Stimulated activated CD4-positive, alpha-beta T cell treated with anti-CD3 and anti-CD28 coated beads, Interleukin-4, amount 100 ng/mL, for 1 hour (primary cell): Measurements from ENCODE around the gene FGFR1OP2.
"Not testable (repeated sequence)": the region's sequence is repeated elsewhere in the genome, so short reads cannot be mapped to it uniquely, and the experiment has no call there.

Experiments
- DNase-seq: peaks from one replicate; pipeline ENCODE4 v3.0.0-alpha.2; 2020

The FGFR1OP2 gene

DNA sequence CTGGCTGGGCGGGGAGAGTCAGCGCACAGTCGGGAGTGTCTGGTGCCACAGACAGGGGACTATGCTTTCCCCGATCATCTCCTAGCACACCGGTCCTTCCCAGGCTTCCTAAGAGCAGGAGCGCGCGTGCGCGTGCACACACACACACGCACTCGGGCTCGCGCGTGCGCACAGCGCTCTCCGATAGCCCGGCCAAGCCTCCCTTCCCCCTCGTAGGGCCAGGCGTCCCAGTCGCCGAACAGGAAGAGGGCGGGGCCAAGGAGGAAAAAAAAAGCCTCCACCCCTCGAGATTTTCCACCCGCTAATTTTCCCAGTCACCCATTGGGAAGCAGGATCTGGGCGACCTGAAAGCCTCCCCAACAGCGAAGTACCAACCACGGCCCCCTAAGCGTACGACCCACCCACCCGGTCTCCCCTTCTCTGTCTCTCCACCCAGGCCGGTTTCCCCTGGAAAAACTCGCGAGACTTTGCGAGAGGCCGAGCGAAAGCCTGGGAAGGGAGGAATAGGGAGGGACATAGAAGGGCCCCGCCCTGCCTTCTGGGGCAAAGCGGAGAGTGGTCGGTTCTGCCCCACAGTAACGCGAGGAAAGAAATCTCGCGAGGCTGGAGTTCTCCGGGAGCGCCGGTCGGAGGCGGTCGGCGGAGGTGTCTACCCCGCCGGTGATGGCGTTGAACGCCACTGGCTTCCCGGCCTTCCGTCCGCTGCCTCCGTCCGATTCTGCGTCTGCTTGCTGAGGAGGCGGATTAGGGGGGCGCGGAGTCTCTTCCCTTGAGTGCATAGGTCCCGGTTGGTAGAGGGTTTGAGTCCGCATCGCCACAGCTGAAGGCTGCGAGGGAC, at the start of gene FGFR1OP2, which contains the start of gene INTS13:
FGFR1OP2 (plus strand) TSS at position 608 of the 838 bp plus-strand sequence. CDS start 15,689 bp downstream, outside the sequence.
INTS13 (minus strand) TSS at position 119 of the 838 bp plus-strand sequence. CDS start 1,178 bp downstream, outside the sequence.
- DNase-seq = peak; percentile 96

DNA sequence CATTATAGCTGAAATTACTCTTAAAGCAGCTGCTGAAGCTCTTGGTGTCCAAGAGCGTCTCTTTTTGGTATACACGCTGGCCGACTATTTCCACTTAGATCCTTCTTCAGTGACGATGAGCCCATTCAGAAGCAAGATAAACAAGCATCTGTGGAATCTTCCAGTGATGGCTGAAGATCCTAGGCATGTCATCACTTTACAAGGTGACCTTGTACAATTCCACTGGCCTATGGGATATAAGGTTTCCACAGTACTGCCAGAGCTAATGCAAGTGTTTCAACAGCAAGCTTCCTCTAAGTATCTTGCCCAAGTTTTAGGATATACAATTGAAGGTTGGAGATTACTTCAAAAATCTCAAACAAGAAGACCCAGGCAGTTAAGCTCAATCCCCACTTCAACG, 47.5 kb upstream of the FGFR1OP2 start:
- DNase-seq = no peak

DNA sequence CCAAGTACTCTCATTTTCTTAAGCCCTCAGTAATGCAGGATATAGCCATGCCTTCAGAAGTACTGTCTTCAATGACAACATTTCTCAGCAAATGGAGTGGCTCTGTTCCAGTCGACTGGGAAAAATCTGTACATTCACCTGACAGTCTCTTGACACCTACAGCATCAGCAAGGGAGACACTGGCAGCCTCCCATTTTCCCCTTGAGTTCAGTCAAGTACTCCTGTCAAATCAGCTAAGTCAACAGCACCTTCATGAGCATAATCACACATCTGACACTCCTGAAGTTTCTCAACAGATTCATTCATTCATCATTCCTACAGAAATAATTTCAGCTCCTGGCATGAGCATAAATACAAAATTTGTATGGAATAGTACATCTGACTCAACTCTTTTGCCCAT, 46.6 kb upstream of the FGFR1OP2 start:
- DNase-seq = no peak

DNA sequence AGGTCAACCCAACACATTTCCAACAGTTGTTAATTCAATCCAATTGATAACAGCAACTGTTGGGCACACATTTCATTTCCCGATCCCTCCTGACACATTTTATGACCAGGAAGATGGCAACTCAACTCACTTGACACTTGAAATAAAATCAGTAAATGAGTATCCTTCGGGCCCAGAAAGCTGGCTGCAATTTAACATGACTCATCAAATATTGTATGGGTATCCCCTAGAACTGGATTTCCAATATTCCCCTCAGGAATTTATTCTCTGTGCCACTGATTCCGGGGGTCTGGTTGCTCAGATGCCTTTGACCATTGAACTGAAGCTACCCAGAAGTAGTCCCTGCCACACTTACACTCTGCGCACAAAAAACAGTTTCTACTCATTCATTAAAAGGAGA, 42.6 kb upstream of the FGFR1OP2 start:
- DNase-seq = no peak

DNA sequence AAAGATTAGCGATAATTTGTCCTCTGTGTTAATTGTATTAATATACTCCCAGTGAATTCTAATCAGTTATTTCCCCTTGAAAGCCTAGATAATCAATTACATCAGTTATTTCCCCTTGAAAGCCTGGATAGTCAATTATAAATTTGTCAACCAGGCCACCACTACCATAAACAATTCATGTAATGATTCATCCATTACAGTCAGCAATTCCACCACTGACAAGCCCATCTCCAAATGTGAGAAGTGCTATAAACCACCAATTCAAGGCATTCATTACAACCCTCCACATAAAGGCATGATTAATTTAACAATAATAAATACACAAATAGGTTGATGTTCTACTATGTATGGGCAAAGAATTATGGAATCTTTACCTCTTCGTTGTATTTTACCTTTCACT, 41.4 kb upstream of the FGFR1OP2 start:
- DNase-seq = no peak

DNA sequence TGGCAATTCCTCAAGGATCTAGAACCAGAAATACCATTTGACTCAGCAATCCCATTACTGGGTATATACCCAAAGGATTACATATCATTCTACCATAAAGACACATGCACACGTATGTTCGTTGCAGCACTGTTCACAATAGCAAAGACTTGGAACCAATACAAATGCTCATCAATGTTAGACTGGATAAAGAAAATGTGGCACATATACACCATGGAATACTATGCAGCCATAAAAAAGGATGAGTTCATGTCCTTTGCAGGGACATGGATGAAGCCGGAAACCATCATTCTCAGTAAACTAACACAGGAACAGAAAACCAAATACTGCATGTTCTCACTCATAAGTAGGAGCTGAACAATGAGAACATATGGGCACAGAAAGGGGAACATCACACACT, 34.9 kb upstream of the FGFR1OP2 start:
- DNase-seq = not testable (repeated sequence)

DNA sequence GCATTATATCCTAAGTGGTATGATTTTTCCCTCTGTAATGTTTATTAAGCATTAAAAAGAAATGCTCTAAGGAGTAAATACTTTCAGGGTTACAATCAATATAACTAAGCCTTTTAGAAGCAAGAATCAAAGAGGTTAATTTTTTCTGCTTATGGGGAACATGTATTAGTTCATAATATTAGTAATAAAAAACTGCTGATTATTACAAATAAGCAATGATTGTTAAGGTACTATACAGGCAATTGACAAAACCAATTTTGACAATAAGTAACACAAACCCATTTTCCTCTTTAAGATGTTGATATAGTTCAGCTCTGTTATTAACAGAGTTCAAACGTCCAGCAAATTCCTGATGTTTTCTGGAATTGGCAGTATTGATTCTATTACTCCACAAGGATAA, 32.2 kb upstream of the FGFR1OP2 start:
- DNase-seq = no peak

DNA sequence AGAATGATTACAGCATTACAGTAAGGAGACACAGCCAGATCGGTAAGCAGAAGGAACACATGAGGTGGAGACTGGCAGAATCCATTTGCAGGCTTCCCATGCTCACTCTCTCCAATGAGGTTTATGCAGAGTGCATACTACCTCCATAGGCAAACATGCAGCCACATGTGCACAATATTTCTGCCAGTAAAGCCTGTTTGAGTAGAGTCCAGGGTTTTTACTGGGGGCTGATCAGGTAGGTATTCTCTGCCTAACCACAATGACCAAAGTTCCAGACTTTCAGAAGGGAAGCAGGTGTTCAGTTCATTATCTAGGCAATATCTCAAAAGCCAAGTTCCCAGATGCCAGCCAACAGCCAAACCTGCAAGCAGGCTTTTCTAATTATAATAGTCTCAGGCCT, 31.6 kb upstream of the FGFR1OP2 start:
- no peak for DNase-seq

DNA sequence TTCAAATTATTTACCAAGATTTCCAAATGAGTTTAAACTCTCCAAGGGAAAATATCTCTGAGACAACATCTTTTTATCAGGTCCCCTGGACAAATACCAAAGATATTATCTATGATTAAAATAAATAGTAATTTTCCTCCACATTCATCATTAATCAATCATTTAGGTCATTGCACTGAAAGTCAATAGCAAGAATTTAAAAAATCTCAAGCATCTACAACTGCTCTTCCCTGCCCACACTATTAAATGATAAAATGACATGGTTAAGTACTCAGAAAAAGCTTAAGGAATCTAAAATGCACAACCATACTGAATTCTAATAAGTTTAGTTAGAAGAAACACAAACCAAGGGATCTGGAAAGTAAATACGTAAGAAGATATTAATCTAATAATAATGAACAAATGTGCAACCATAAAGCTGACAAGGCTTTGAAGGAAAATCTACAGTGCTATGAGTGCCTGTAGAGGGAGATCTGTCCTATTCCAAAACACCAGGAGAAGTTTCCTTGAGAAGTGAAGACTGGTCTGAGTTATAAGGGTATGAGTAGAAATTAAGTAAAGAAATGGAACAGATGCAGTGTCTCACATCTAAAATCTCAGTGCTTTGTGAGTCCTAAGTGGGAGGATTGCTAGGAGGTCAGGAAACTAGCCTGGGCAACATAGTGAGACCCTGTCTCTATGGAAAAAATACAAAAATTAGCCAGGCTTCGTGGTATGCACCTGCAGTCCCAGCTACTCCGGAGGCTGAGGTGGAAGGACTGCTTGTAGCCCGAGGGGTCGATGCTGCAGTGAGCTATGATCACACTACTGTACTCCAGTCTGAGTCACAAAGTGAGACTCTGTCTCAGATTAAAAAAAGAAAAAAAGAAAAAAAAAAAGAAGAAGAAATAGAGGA, 19.7 kb upstream of the FGFR1OP2 start:
- DNase-seq = no peak

DNA sequence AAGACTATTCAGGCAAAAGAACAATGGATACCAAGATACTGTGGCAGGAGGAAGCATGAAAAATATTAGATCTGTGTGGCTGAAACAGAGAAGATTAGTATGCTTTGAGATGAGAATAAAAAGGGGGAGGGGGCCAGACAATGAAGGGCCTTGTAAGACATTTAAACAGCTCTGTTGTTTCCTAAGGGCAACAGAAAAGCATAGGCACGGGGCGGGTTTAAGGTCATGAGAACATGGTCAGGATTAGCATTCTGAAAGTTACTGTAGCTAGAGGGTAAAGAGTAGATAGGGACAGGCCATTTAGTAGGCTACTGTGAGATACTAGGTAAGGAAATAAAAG, 19.1 kb upstream of the FGFR1OP2 start:
- no peak for DNase-seq

DNA sequence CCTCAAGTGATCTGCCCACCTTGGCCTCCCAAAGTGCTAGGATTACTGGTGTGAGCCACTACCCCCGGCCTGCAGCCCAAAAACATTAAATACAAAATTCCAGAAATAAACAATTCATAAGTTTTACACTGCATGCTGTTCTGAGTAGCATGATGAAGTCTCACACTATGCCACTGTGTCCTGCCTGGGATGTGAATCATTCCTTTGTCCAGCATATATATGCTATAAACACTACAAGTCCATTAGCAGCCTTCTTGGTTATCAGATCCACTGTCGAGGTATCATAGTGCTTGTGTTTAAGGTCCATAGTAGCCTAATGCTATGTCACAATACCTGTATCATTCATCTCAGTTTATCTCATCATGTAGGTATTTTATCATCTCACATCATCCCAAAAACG, 16.4 kb upstream of the FGFR1OP2 start:
- no peak for DNase-seq

DNA sequence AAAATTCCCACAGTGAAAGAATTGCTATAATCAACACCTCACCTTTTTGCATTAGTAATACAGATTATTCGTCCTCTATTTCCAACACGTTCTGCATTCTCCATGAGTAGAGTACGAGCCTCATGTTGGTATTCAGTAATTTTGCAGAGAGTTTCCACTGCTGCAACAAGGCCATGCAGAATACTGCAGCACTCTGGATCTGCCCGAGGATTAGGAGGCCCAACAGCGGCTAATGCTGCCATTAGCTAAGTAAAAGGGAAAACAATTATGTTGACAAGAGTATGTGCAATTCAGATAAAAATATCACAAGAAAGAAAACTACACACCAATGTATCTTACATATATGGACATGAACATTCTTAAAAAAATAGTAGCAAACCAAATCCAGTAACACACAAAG, 9.6 kb upstream of the FGFR1OP2 start:
- DNase-seq = no peak

DNA sequence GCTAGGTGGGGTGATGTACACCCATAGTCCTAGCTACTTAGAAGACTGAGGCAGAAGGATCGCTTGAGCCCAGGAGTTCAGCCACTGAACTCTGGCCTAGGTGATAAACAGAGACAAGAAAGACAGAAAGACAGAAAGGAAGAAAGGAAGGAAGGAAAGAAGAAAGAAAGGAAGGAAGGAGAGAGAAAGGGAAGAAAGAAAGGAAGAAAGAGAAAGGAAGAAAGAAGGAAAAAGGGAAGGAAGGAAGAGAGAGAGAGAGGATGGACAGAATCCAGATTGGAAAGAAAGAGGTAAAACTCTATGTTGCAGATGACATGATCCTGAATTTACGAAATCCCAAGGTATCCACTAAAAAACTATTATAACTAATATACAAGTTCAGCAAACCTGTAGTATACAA, 8.7 kb upstream of the FGFR1OP2 start:
- DNase-seq = no peak

DNA sequence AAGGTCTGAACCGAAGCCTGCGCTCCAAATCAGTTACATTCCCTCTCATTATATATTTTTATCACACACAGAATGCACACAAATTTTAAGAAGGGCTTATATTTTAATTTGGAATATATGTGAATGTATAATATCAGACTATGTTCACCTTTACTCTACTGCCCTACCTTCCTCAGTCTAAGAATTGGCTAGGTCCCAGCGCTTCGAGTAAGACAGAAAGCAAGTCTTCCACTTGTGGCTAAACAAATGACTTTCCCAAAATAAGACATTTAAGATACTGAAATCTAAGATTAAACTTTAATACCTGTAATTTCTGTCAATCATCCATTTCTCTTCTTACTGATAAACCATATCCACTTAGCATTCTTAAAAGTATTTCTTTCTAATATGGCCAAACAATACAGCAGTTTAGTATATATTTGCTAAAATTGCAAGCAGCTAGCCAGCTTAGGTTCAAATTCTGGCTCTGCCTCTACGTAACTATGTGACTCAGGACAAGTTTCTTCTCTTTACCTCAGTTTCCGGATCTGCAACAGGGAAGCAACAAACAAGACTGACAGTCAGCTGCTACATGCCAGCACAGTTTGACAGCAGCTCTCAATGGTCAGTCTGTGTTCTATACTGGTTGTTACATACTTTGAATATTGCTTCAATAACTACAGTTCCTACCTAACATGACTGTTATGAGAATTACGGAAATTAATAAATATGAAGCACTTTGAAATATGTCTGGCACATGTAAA, 2.5 kb upstream of the FGFR1OP2 start:
- DNase-seq = no peak

DNA sequence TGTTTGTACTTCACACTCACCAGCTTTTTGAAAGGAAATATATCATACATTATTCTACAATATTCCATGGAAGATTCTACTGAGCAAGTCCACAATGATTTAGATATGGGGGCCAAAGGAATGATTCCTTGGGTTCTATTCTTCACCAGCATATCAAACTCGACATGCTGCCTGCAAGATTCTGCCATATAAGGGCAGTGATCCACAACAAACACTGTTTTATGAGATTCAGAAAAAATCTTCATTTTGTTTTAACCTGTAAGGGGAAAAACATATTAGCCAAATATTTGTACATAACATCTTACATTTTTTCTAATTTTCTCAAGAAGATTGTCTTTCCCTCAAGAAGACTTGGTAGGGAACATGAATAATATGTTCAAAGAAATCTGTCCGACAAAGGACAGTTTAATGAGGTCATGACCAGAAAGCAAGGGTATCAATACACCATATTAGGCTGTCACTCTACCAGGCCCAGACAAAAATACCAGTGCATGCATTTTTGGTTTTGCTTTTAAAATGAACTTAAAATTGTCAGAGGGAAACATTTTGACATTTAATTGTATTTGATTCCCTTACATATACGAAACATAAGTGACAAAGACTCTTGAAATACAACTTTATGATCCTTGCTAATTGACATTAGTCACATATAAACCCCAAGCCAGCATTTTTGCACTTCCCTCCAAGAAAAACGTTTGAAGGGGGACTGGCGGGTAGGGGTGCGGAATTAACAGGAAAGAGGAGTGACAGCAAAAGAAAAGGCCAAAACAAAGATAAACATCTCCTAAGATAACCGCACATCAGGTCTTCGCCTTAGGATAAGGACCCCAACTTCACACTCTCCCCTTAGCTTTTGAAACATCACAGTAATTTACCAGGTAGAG, 1.5 kb upstream of the FGFR1OP2 start:
- DNase-seq = no peak

DNA sequence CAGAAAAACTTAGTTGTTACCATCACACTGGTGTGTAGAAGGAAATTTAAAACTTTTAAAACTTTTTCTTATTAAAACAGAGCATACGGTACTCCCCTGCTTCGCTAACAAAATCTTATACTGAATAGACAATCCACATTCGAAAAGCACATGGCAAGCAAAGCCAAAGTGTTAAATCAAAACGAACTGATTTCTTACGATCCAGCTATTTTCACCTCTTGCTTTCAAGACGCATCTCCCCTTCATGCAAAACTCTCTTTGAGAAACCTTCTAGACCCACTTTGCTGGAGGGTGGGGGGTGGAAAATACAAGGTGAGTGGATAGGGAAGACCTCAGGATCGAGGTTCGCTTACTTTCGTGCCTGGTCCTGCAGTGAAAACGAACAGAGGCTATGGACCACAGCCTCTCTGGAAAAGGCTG, 817 bp upstream of the FGFR1OP2 start:
- no peak for DNase-seq

DNA sequence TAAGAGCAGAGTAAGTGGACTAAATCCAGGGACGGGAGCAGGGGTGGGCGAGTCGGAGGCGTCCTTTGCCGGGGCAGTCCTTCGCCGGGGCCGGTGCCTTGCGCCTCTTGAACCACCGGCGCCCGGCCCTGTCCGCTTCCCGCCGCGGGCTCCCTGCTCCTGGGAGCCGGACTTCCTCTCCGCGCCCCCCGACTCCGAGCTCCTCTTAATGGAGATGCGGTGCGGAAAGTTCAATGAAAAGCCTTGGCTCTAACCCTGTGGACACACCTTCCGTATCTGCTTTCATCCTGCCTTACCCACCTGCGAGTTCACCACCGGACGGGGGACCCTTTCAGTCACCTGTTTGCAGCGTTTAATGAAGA, 412 bp downstream of the FGFR1OP2 start:
- DNase-seq = no peak

DNA sequence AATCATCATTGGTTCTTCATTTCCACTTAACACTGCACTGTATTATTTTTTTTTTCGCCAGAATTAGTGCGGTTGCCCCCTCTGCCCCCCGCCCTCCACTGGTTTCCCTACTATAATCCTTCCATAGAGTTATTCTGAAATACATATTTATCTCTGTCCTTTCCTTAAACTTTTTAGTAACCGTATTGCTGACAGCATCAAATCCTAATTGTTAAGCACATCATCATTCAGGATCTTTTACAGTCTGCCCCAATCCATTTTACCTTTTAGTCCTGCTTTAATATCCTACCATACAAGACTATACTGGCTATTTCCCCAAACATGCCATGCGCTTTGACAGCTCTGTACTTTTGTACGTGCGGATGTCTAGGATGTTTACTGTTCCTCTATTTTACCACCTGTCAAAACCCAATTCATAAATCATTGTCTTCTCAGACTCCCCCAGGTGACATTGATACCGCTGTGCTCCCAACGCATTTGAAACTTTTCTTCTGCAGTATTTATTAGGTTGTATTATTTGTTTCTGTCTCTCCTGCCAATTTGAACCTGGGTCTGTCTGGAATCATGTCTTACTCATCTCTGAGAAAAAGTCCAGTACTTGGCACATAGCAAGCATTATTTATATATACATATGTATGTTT, 1.0 kb downstream of the FGFR1OP2 start:
- no peak for DNase-seq

DNA sequence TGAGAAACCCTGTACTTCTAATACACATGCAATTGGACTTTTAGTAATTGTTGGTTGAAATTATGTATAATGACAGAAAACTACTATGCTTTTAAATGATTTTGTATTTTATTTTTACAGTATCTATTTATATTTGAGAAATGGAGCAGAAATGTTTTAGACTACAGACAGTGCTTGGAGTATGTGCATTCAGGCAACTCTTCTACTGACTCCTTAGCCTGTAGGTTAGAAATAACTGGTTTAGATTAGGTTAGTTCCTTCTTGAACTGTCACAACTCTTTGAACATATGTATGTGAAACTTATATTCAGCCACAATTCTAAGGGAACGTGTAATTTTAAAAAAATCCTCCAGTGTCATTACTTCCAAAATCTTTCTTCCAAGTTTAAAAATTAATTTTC, 1.7 kb downstream of the FGFR1OP2 start:
- no peak for DNase-seq

DNA sequence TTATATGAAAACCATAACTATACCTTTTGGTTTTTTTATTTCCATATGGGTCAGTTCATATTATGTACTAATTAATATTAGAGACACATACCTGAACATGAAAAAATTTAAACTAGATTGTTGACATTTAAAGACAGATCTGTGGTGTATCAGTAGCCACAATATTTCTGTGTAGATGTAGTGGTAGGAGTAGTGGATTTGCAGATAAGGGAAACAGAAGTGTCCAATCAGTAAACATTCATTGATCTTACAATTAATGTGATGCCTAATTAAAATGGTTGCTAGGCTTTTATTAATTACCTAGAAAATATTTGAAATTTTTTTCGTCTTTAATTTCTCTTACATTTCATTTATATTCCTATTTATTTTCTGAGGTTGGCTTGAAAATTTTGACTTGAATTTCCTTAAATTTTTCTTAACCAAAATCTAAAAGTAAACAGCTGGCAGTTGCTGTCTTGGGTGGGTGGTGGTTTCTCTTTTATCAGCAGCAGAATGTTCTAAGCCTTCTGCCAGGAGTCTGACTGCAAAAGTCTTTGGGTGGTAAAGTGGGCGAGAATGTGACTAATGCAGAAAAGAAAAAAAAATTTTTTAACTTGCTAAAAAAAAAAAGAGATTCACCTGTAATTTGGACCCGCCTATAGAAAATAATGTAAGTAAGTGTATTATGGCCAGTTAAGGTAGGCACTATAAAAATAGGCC, 2.4 kb downstream of the FGFR1OP2 start:
- no peak for DNase-seq

DNA sequence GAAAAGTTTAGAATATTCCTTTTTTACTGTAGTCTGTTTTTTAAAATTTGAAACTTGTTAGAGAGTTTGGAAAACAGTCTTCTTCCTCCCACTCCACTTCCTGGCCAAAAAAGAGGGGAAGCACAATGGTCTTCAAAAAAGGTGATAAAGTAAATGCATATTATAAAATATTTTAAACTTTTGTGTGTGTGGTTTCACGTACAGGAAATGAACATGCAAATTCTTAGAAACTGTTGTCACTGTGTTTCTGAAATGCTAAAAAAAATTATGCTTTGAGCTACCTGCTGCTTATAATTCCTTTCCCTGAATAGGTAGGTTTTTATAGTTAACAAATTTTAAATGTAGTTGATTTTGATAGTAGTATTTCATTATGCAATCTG, 2.9 kb downstream of the FGFR1OP2 start:
- no peak for DNase-seq
